Fibroblast of villous mesenchyme (primary cell): ENCODE results near the gene KRAS. TPM values are rescaled to one million over a fixed set of nuclear protein-coding genes. Genes with fewer than 3 reads are reported as not detected.

ENCODE experiments used
- DNase-seq: peaks from one replicate; pipeline ENCODE4 v3.0.0-alpha.2; 2010; ENCODE audit warnings: low read depth
- H3K4me3 ChIP-seq: 2 replicates; pipeline ENCODE4 v1.5.1; 2011; ENCODE audit warnings: low read depth, mild to moderate bottlenecking, low read length
- total RNA-seq: library from RNA; depleted of rRNA; stranded (reverse); fragments of >200 nt; gene quantifications from 2 replicates; pipeline ENCODE4 v1.2.3, GENCODE V29; 2012
- TF ChIP-seq, protein P1 (sequence below): IDR thresholded peaks from 2 replicates; pipeline ENCODE4 v1.5.1; 2012; ENCODE audit warnings: low read depth, mild to moderate bottlenecking, low read length; ENCODE audit not compliant: insufficient read depth

Gene KRAS
- total RNA-seq, 1 donor = 19.9 TPM

DNA sequence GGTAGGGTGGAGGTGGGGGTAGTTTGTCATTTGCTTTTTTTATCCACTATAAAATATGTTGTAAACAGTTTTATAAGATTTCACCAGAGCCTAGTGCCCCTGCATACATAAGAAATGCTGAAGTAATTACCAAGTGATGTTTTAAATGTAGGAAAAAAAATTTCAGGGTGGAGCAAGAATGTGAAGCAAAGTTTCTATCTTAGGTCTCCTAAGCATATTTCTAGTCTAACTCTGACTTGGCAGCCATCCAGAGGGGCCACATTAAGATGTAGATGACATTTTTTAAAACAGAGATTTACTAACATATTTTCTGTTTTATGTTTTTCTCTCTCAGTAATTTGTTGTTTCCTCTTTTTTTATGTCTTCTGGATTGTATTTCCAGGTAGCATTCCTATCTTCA is 15.8 kb upstream of the KRAS start:
- H3K4me3 ChIP-seq = no peak overlapping the region
- TF ChIP-seq, protein P1, sequence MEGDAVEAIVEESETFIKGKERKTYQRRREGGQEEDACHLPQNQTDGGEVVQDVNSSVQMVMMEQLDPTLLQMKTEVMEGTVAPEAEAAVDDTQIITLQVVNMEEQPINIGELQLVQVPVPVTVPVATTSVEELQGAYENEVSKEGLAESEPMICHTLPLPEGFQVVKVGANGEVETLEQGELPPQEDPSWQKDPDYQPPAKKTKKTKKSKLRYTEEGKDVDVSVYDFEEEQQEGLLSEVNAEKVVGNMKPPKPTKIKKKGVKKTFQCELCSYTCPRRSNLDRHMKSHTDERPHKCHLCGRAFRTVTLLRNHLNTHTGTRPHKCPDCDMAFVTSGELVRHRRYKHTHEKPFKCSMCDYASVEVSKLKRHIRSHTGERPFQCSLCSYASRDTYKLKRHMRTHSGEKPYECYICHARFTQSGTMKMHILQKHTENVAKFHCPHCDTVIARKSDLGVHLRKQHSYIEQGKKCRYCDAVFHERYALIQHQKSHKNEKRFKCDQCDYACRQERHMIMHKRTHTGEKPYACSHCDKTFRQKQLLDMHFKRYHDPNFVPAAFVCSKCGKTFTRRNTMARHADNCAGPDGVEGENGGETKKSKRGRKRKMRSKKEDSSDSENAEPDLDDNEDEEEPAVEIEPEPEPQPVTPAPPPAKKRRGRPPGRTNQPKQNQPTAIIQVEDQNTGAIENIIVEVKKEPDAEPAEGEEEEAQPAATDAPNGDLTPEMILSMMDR = no peak
- DNase-seq = no peak

DNA sequence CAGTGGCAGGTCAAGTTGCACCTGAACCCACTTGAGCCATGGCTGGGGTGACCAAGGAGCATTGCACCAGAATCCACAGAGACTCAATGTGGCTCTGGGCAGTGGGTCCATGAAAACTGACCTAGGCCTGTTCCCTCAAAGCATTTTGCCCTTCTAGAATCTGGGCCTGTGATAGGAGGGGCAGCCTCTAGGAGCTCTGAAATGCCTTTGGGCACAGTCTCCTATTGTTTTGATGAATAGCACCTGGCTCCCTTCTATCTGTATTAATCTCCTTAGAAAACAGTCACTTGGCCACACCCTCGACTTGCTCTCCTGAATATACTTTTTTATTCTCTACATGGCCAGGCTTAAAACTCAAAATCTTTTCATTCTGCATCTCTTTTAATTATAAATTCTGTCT is 14.1 kb upstream of the KRAS start:
- H3K4me3 ChIP-seq = no peak overlapping the region
- no peak for DNase-seq
- TF ChIP-seq, protein P1 = no peak

DNA sequence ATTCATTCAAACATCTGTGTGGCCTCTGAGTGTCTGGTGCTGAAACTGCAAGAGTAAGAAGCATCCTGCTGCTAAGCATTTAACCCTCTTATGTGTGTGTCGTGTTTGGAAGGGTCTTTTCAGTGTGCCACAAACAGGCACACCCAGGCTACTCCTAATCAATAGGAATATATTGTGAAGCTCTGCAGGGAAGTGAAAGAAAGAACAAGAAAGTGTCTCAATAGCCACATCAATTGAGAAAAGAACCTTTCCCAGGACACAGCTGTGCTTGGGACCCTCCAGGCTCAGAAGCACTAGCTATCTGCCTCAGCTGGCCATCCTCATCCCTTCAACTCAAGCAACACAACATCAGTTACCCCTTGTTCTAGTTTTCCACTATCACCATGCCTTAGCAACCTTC is 13.4 kb upstream of the KRAS start:
- TF ChIP-seq, protein P1 = no peak
- DNase-seq = no peak
- H3K4me3 ChIP-seq = no peak overlapping the region

DNA sequence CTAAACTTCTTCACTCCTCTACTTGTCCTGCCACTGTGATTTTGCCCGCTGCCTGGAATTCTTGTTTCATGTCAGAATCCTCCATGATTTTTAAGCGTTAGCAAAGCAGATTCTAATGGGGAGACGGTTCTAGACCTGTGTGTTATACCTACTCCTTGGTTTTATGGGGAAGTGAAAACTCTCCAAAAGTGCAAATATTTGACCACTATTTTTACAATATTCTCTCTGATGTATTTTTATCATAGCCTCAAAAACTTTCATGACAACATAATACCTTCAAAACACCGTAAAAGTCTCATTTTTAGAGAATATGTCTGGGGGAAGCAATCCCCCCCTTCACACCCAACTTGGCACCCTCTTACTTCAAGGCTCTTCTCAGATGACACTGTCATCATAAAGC is 12.9 kb upstream of the KRAS start:
- TF ChIP-seq, protein P1 = no peak
- no peak overlapping the region for H3K4me3 ChIP-seq
- DNase-seq = no peak

- DNase-seq = no peak
- TF ChIP-seq, protein P1 = no peak
- H3K4me3 ChIP-seq = no peak overlapping the region
Measured at GRCh38 chr12:25262389-25263074, 11.8 kb upstream of the KRAS start.

GRCh38 chr12:25257590-25258324 is 7.0 kb upstream of the KRAS start:
- TF ChIP-seq, protein P1 = no peak
- H3K4me3 ChIP-seq = no peak overlapping the region
- DNase-seq = no peak
